Tibial nerve (tissue), 4 donors: ENCODE measurements around the gene MLLT11. TPM values are rescaled to one million over a fixed set of nuclear protein-coding genes. Genes with fewer than 3 reads are reported as not detected.

Experiments used
- DNase-seq, 2 donors: peaks; one replicate each; pipeline ENCODE4 v3.0.0-alpha.2; 2019; ENCODE audit warnings: low spot score in 2 of 2
- H3K27ac ChIP-seq, 4 donors: fragments of 200-600 bp; sonication (generic) in 3 of 4; one replicate each; pipeline ENCODE4 v1.5.1; 2017 to 2019; ENCODE audit warnings: mild to moderate bottlenecking in 1 of 4
- H3K27me3 ChIP-seq, 2 donors: fragments of 200-600 bp; sonication (generic) in 1 of 2; one replicate each; pipeline versions ENCODE4 v1.5.1 to v1.6.0; 2017 to 2019
- H3K36me3 ChIP-seq, 3 donors: fragments of 200-600 bp; sonication (generic); one replicate each; pipeline ENCODE4 v1.5.1; 2018 to 2019
- H3K4me1 ChIP-seq, 4 donors: fragments of 200-600 bp; sonication (generic) in 3 of 4; one replicate each; pipeline ENCODE4 v1.5.1; 2017 to 2019
- H3K4me3 ChIP-seq, 4 donors: fragments of 200-600 bp; sonication (generic) in 3 of 4; one replicate each; pipeline ENCODE4 v1.5.1; 2017 to 2019; ENCODE audit warnings: mild to moderate bottlenecking in 1 of 4, moderate library complexity in 1 of 4
- H3K9me3 ChIP-seq, 4 donors: fragments of 200-600 bp; sonication (generic) in 3 of 4; one replicate each; pipeline ENCODE4 v1.5.1; 2017 to 2019
- CTCF ChIP-seq, 5 experiments: fragments of 200-600 bp in 3 of 5; fragments of 450-650 bp in 2 of 5; sonication (generic) in 3 of 5; IDR thresholded peaks; one replicate each; pipeline ENCODE4 v1.5.1; 2016 to 2019; ENCODE audit warnings: antibody characterized with exemption in 5 of 5, mild to moderate bottlenecking in 3 of 5, moderate library complexity in 2 of 5
- EP300 ChIP-seq, 2 donors: sonication (generic); formaldehyde crosslinking; IDR thresholded peaks; one replicate each; pipeline ENCODE4 v1.6.1; 2017; ENCODE audit warnings: antibody characterized with exemption in 2 of 2, mild to moderate bottlenecking in 1 of 2
- POLR2A ChIP-seq, 2 donors: fragments of 450-650 bp; IDR thresholded peaks; one replicate each; pipeline ENCODE4 v1.6.1; 2017; ENCODE audit warnings: antibody characterized with exemption in 2 of 2, mild to moderate bottlenecking in 2 of 2, moderate library complexity in 2 of 2
- WGBS, 2 donors: methylation state at CpG; one replicate each; pipeline ENCODE4 v1.1.5; 2018; 5-methylcytosine and 5-hydroxymethylcytosine counted together
- total RNA-seq, 4 donors: library from RNA; depleted of rRNA; stranded (reverse); fragments of >200 nt; gene quantifications; one replicate each; pipeline ENCODE4 v1.1.0, GENCODE V29; 2016

The MLLT11 gene
- total RNA-seq, 4 donors from 2014 or later = 1.2 to 2.7 (median 2.0) TPM

- DNase-seq = peak; percentile 52
- H3K9me3 ChIP-seq = no peaks in the 10 kb centered on the region
- H3K4me3 ChIP-seq = peak within 1 kb of the TSS; percentile 62 to 96 (median 87)
- peak in 1 of 2 donors; percentile 98 for TF ChIP-seq EP300 (IDR thresholded peaks at IDR 0.05)
- TF ChIP-seq POLR2A (IDR thresholded peaks at IDR 0.05) = peak; percentile 90 to 92
- TF ChIP-seq CTCF (IDR thresholded peaks at IDR 0.05) = peak; percentile 78 to 98 (median 92)
- peaks cover 0 to 44% (median 24%) of the 10 kb centered on the region in 4 donors for H3K4me1 ChIP-seq
- H3K27me3 ChIP-seq = no peaks in the 10 kb centered on the region
- WGBS, 2 donors = 0 to 1% methylated on average over 23 to 55 of the region's 58 CpGs
- H3K36me3 ChIP-seq = peaks cover 0 to 24% (median 7%) of the 10 kb centered on the region in 3 donors
- peak within 1 kb of the TSS; percentile 84 to 98 (median 97) for H3K27ac ChIP-seq
Measured at GRCh38 chr1:151059109-151060006, 839 bp upstream of the MLLT11 start, which contains the start of gene CDC42SE1. Gene CDC42SE1 (minus strand): TSS chr1:151059622. CDS start chr1:151055730, 3,892 bp downstream.

- Histone ChIP-seq H3K27ac (peak overlapping the region; percentile 84 to 98 (median 97)), H3K9me3 (no peaks in the 10 kb centered on the region), H3K27me3 (no peaks in the 10 kb centered on the region), H3K4me3 (peak overlapping the region; percentile 62 to 96 (median 87)), H3K4me1 (peaks cover 0 to 35% (median 17%) of the 10 kb centered on the region in 4 donors), H3K36me3 (peaks cover 0 to 9% (median 0%) of the 10 kb centered on the region in 3 donors)
- WGBS, 2 donors = 38 to 42% methylated on average over 4 of the region's 4 CpGs
- DNase-seq = no peak
- TF ChIP-seq CTCF (IDR thresholded peaks at IDR 0.05) = no peak
Measured at GRCh38 chr1:151060657-151061421, 642 bp downstream of the MLLT11 start.

- Histone ChIP-seq H3K27ac (no peak overlapping the region), H3K27me3 (no peaks in the 10 kb centered on the region), H3K4me3 (no peak overlapping the region), H3K4me1 (peaks cover 0 to 27% (median 8%) of the 10 kb centered on the region in 4 donors), H3K9me3 (no peaks in the 10 kb centered on the region), H3K36me3 (peaks cover 0 to under 1% (median 0%) of the 10 kb centered on the region in 3 donors)
- no peak for TF ChIP-seq EP300 (IDR thresholded peaks at IDR 0.05)
- TF ChIP-seq CTCF (IDR thresholded peaks at IDR 0.05) = no peak
- DNase-seq = no peak
- 57% methylated on average over 2 of the region's 2 CpGs for WGBS, 2 donors
Measured at GRCh38 chr1:151061704-151062103, 1.5 kb downstream of the MLLT11 start.

- H3K27me3 ChIP-seq = no peaks in the 10 kb centered on the region
- H3K27ac ChIP-seq = no peak overlapping the region
- no peaks in the 10 kb centered on the region for H3K9me3 ChIP-seq
- no peak overlapping the region for H3K4me3 ChIP-seq
- no peaks in the 10 kb centered on the region for H3K36me3 ChIP-seq
- peaks cover 0 to 15% (median 0%) of the 10 kb centered on the region in 4 donors for H3K4me1 ChIP-seq
- WGBS, 2 donors = 61% methylated on average over 3 of the region's 3 CpGs
- TF ChIP-seq CTCF (IDR thresholded peaks at IDR 0.05) = no peak
- TF ChIP-seq EP300 (IDR thresholded peaks at IDR 0.05) = no peak
- TF ChIP-seq POLR2A (IDR thresholded peaks at IDR 0.05) = no peak
- DNase-seq = no peak
Measured at GRCh38 chr1:151062741-151063371, 2.7 kb downstream of the MLLT11 start.
